Tongue (tissue), 2 donors: ENCODE data around the gene OLFM1. TPM values are rescaled to one million over a fixed set of nuclear protein-coding genes. Genes with fewer than 3 reads are reported as not detected.
"Not testable (repeated sequence)": the region's sequence is repeated elsewhere in the genome, so short reads cannot be mapped to it uniquely, and the experiment has no call there.

Source experiments
- DNase-seq: peaks from one replicate; pipeline ENCODE4 v3.0.0-alpha.2; 2015
- total RNA-seq: library from RNA; depleted of rRNA; stranded (reverse); fragments of >200 nt; gene quantifications from one replicate; pipeline ENCODE4 v1.2.3, GENCODE V29; 2014

The OLFM1 gene
- total RNA-seq, 1 donor from 2014 or later, result 10.7 TPM

DNA sequence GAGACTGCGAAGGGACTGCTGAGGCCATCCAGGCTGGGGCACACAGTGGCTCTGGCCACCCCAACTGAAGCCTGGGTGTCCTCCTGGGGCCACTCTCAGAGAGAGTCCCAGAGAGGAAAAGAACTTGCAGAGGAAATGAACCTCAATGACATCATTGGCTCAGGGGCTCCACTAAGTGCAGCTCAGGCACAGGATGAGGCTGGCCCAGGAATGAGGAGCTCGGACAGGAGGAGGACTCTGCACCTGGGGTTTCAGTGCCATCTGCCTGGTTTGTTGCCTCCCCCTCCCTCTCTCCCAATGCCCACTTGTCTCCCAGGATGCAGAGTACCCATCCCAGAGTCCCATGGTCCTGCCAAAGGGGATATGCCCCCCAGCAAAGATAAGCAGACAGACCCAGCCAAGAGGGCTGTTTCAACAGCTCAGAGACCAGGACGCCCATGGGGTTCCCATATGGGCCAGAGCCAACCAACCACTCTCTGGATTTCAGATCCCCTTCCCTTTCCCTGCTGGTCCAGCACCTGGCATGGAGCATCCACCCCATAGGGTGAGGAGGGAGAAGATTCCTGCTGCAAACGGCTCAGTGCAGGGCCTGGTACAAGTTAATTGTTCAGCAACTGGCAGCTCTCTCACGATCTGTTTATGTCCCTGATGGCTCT lies 26.9 kb upstream of the OLFM1 start:
- DNase-seq, result no peak

DNA sequence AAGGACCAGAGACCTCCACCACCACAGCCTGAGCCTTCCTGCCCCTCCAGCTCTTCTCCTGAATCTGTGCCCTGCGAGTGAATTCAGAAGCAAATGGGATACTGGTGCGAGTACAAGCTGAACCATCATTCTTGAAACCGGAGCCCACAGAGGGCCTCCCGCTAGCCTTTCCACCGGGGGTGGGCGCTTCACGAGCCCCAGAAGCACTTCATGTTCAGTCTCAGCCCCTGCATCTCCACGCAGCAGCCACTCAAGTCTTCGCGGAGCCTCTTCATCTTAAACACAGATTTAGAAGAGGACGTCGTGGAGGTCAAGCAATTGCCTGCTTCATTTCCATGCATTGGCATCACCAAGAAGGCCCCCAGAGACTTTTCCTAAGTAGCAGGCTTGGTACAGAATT lies 26.0 kb upstream of the OLFM1 start:
- no peak for DNase-seq

DNA sequence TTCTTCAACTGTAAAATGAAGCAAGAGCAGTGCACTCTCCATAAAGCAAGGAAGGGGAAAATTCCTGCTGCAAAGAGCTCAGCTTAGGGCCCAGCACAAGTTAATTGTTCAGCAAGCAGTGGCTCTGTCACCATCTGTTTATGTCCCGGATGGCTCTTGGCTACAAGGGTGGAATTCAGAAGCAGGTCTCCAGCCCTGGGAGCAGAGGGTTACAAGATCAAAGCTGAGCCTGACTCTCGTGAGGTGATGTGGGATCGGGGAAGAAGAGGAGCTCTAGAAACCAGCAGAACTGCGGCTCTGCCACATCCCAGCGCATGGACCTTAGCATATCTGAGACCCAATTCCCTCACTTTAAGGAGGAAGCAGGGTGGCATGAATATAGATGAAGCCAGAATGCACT lies 25.2 kb upstream of the OLFM1 start:
- no peak for DNase-seq

DNA sequence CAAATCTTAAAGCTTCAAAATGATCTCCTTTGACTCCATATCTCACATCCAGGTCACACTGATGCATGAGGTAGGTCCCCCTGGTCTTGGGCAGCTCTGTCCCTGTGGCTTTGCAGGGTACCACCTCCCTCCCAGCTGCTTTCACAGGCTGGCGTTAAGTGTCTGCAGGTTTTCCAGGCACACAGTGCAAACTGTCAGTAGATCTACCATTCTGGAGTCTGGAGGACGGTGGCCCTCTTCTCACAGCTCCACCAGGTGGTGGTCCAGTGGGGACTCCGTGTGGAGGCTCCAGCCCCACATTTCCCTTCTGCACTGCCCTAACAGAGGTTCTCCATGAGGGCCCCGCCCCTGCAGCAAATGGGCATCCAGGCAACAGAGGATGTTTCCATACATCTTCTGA lies 24.0 kb upstream of the OLFM1 start:
- not testable (repeated sequence) for DNase-seq

DNA sequence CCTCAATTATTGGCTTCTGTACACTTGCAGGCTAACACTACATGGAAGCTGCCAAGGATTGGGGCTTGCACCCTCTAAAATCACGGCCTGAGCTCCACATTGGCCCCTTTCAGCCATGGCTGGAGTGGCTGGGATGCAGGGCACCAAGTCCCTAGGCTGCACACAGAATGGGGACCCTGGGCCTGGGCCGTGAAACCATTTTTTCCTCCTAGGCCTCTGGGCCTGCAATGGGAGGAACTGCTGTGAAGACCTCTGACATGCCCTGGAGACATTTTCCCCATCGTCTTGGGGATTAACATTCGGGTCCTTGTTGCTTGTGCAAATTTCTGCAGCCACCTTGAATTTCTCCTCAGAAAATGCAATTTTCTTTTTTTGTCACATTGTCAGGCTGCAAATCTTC lies 23.6 kb upstream of the OLFM1 start:
- DNase-seq, result not testable (repeated sequence)

DNA sequence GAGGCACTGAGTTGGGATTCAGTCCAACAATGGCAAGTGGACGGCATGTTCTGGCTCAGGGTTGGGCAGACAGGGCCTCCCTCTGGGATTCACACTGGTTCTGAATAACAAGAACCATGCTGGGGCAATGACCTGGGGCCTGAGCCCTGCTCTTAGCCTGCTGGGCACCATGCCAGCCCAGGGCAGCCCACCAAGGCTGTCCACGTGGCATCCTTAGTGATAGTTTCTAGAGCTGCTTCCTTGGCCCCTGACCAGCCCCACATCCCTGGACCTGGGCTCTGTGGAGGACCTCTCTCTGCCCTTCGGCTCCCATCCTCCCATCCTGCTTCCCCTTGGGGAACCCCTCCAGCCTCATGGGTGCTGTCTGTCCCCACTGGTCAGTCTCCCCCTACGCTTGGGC lies 22.3 kb upstream of the OLFM1 start:
- no peak for DNase-seq

DNA sequence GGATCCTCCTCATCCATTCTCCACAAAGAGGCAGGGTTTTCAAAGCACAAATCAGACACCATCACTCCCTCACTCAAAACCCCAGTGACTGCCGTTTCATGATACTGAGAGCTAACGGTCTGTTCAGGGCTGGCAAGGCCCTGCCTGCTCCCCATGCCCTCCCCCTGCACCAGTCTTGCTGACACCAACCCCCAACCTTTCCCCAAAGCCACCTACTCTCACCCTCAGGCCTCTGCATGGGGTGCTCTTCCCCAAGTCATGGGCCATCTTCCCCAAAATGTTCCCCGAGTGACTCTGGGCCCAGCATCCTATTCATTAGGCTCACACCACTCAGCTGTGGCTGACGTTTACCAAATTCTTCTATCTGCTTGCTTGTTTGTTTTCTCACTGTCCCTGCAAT lies 21.7 kb upstream of the OLFM1 start:
- no peak for DNase-seq

DNA sequence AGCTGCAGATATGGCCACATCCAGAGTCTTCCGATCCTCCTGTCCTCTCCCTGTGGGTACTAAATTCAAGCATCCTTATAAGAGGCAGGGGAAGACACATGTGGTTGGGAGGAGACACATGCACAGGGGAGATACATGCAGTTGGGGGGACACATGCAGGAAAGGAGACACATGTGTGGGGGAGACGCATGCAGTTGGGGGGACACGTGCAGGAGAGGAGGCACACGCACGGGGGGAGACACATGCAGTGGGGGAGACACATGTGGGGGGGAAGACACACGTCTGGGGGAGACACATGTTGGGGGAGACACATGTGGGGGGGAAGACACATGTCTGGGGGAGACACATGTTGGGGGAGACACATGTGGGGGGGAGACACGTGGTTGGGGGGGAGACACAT lies 21.2 kb upstream of the OLFM1 start:
- DNase-seq, result no peak

DNA sequence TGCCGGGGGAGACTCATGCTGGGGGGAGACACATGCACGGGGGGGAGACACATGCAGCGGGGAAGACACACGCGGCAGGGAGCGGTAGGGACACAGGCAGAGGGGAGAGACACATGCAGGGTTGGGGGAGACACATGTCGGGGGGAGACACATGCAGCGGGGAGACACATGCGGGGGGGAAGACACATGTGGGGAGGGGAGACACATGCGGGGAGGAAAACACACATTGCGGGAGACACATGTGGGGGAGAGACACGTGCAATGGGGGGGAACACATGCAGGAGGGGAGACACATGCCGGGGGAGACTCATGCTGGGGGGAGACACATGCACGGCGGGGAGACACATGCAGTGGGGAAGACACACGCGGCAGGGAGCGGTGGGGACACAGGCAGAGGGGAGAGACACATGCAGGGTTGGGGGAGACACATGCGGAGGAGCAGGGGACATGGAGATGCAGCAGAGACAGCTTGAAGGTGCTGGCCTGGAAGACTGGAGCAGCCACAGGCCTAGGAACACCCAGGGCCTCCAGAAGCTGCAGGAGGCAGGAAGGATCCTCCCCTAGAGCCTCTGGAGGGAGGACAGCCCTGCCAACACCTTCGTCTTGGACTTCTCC lies 20.3 kb upstream of the OLFM1 start:
- DNase-seq, result no peak

DNA sequence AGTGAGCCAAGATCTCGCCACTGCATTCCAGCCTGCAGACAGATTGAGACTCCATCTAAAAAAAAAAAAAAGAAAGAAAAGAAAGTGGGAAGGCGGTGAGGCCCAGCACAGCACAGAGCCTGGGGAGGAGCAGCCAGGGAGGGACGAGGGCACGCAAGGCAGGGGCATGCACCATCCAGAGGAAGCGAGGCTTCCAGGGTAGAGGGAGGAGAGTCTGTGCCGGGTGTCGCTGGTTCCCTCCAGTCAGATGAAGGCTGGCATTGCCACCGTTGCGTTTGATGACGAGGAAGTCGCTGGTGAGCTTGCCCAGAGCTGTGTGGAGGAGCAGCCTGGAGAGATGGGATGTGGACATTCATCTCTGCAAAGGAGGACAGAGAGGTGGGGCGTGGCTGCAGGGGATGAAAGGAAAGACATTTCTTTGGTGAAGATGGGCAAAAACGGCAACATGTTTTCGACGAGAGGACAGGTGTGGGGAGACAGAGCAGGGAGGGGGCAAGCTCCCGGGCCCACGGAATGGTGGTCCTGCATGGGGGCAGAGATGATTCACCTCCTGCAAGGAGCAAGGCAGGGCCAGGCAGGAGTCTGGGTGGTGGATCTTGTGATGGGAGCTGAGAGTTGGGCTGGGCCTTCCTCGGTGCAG lies 18.6 kb upstream of the OLFM1 start:
- no peak for DNase-seq

DNA sequence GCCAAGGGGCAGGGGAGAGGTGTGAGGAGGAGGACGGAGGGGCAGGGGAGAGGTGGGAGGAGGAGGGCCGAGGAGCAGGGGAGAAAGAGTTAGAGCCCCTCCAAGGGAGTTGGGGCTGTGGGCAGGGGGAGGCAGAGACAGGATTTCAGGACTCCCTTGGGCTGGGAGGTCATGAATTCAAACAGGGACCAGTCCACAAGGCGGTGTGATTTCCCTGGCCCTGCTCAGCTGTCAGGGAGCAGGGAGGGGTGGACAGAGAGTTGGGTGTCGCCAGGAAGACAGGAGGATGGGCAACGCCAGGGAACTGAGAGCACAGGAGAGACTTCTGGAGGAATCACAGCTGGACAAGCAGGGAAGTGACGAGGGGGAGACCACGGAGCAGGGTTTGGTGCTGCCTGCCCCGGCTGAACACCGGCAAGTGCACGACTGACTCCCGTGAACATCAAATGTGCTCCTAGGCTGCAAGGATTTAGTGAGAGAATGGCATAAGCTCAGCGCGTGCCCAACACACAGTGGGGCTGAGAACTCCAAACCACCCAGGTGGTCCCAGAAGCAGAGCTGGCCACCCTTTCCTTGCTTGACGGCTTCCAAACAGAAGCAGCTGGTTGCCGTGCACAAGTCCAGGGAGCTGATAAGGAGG lies 17.8 kb upstream of the OLFM1 start:
- no peak for DNase-seq

DNA sequence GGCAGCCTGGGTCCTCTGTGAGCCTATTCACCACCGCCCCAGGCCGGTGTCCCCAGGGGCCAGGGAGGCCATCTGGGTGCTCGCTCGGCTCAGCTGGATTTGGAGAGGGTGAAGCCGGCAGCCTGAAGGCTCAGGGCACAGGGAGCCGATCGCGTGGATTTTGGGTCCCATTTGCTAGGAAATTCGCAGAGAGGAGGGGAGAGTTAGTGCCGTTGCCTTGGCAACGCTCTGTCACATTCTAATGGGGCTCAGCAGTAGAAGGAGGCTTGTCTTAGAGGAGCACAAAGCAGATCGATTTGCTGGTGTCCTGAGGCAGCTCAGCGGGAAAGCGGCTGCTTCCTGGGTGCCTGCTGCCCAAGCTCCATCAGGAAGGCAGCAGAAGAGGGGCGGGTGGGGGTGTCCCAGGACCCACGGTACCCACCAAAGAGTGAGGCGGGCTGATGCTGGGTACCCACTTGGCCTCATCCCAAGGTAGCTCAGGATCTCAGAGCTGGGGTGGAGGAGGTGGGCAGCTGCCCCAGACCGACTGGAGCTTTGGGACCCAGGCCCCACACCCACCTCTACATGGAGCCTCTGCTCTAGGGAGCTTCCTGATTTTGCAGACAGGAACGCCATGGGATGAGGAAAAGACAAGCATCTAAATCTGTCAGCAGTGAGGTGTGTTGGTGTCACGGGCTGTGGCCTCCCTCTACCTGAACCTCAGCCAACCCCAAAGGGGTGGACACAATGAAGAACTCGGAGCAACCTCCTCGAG lies 17.1 kb upstream of the OLFM1 start:
- no peak for DNase-seq

DNA sequence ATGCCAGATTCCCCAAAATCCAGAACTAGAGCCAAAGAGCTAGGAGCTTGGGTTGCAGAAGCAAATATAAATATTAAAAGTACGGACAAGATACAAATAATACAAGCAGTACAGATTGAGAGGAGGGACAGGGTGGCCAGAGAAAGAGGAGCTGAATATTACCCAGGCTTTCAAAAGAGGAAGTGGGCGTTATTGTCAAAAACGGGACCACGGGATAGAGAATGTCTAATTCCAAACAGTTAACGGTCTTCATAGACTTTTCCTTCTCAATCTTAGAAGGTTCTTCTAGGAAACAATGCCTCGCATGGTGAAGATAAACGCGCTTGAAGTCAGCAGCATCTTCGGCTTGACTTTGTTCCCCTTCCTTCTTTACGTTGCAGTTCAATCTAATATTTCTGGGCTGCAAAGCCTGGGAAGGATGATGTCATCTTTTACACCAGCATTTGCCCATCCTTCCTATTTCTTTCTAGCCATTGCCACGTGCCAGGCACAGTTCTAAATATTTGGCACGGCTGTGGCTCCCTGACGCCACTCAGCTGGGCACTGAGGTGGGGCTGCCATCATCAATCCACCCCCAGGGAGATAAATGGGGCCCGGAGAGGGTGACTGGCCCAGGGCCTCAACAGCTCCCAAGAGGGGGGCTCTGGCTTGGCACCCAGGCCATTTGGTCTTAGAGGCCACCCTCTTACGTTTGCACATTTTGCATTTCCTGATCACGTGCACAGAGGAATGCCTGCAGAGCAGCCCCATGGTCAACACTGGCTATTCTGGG lies 16.3 kb upstream of the OLFM1 start:
- no peak for DNase-seq

DNA sequence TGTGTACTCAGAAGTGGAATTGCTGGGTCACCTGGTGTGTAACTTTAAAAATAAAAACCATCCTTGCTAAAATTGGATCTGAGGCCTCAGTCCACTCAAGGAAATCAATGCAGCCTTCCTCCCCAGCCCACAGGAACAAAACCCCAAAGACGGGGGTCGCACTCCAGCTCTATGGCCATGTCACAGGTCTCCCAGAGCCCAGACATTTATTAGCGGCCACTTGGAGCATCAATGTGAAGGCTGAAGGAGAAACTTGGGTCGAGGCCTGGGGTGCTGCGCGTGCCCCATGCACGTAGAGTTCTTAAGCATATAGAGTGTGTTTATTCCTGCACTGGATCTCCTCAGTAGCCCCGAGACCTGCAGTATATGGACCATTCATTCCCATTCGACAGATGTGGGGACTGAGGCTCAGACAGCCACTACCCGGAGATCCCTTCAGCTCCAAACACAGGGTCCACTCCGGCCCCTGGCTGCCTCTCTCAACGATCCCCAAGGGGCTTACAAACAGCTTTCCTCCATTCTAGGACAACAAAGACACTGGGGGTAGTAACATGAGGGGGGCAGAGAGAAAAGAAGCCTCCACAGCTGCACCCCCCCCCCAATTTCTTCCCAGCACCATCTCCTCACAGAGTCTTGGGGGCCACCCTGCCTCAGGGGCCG lies 14.3 kb upstream of the OLFM1 start:
- no peak for DNase-seq

DNA sequence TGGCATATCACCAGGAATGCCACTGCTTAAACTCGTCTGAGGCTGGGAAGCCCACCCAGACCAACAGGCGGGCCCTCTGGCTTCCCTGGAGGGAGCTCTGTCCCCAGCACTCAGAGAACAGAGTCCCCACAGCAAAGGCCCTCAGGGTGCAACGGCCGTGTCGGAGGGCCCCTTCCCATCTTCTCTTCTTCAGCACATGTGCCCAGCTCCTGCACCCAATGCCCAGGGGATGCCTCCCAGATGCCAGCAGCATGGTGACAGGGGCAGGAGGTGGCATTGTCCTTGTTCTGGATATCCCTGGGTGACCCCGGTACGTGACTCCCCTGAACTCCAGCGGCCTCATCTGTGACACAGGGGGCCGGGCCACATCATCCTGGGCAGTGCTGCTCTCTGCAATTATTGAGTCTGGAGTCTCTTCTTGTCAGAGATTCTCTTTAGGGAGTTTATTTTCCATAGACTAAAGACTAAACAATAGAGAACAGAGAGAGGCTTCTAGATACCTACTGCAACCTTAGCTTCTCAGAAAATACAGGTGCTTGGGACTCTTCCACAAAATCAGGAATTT lies 13.6 kb upstream of the OLFM1 start:
- no peak for DNase-seq

DNA sequence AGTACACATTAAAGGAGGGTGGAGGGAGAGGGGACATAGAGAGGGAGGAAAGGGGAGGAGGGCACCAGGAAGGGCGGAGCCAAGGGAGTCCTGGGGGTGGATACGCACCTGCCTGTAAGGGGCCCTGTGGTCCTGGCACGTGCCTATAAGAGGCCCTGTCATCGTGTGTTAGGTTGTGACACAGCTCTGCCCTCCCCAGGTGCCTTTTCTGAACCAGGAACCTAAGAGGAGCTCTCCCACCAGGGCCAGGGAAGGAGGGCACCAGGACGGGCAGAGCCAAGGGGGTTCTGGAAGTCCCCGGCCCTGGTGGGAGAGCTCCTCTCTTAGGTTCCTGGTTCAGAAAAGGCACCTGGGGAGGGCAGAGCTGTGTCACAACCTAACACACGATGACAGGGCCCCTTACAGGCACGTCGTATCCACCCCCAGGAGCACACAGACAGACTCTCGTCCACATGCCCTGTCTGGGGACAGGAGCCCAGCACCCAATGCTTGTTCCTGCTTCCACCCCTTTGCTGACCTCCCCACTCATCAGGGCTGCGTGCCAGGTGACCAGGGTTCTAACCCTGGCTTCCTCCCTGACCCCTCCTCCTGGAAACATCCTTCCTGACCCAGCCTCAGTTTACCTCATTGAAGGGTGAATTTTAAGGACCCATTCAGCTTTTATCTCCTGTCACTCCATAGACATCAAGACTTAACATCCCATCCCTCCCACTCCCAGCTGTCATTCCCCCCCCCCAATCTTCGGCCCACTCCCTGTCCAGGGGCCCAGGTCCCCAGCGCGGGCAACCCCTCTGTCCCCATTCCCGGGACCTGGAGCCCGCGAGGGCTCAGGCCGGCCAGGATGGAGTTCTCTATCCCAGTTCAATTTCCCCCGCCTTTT lies 12.9 kb upstream of the OLFM1 start:
- no peak for DNase-seq

DNA sequence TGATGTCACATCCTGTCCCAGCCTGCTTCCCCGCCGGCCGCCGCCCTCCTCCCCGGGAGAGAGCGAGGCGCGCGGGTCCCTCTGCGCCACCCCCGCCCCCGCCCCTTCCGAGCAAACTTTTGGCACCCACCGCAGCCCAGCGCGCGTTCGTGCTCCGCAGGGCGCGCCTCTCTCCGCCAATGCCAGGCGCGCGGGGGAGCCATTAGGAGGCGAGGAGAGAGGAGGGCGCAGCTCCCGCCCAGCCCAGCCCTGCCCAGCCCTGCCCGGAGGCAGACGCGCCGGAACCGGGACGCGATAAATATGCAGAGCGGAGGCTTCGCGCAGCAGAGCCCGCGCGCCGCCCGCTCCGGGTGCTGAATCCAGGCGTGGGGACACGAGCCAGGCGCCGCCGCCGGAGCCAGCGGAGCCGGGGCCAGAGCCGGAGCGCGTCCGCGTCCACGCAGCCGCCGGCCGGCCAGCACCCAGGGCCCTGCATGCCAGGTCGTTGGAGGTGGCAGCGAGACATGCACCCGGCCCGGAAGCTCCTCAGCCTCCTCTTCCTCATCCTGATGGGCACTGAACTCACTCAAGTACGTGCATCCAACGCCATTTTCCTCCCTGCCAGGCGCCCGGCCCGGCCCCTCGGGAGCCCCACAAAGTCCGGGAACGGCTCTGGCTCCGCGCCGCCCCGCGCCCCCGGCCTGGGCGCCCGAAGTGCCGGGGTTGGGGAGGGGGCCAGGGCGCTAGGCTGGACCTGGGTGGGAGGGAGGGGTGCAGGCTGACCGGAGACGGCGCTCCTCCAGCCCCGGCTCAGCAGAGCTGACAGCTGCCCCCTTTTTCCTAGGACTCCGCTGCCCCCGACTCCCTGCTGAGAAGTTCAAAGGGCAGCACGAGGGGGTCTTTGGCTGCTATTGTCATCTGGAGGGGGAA lies 12.0 kb upstream of the OLFM1 start:
- DNase-seq, result peak; percentile 67

DNA sequence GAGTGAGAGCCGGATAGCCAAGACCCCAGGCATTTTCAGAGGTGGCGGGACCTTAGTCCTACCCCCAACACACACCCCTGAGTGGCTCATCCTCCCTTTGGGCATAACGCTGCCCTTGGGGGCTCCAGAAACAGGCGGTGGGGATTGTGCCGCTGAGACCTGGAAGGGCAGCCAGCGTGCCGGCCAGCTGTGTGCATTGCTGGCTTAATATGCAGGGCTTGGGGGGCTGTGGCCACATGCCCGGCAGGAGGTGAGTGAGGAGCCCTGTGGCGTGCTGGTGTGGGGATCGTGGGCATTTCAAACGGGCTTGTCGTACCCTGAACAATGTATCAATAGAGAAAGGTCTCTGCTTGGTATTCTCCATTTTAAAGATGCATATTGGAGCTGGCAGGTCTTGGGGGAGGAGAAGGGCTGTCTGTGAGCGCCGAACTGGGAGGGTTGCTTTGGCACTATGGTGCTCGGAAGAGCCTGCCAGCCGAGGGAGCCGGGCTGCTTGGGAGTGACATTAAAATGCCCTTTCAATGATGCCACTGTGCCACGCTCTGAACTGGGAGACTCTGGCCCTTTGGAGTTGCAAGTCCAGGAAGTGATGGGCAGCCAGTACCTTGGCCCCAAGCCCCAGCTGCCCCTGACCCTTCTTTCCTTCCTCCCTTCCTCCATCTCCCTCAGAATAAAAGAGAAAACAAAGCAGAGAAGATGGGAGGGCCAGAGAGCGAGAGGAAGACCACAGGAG lies 11.2 kb upstream of the OLFM1 start:
- no peak for DNase-seq
